ENCODE measurements around the gene RSL1D1. TPM values are rescaled to one million over a fixed set of nuclear protein-coding genes. Genes with fewer than 3 reads are reported as not detected.

RSL1D1 gene
- total RNA-seq, 2 experiments from 2014 or later, result 146 to 157 TPM

DNA sequence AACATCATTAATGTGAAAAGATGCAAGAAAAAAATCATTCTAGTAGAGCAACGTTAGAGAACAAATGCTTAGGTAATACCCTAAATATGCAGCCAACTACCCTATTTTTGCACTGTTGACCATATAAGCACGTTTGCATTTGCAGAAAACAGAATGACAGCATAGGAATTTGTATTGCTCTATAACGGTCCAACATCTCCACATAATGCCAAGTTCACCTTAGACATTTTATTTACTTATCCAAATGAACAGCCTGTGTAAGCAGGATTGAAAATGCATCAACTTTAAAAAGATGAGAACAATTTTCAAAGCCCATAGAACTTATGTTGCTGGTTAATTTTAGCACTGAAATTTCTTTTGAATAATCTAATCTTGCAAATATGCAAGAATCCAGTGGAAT, 19.1 kb upstream of the RSL1D1 start:
- CTCF ChIA-PET, result no interaction called here

DNA sequence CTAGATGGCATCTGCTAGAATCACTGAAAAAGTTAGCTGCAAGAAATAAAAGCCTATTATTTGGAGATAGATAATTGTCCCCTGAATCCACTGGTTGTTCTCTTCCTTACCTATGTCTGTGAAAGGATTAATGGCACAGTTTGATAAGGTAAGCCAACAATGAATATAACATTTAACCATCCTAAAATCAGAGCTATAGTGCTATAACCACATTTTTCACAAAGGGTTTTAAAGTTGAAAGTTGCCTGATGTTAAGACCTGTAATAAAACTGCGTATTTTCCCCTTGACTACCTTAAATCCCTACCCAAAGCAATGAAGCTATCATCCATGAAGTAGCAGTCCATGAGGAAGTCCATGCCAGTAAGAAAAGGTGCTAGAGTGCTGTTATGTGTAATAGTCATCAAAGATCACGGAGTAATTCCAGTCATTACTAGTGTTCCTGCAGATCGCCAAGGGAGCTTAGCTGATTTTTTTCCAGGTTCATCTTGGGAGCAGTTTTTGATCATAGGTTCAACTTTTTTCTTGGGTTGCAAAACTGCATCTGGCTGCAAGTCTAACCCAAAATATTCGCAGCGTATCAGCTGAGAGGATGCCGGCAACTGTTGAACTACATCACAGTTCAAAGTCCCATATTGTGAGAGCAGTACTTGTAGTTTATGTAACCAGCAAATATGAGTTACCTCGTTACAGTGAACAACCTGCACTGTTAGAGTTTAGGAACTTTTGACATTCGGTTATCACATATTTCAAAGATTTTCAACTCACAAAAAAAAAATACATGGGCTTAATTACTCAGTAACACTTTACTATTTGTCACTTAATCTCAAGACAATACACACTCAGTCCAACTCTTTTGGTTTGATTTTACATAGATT, 18.2 kb upstream of the RSL1D1 start:
- CTCF ChIA-PET, result interaction anchor here (0.6 kb wide), 1 partner anchor 145 kb away, joined by 3 read pairs; no protein-coding TSS in a partner anchor

More for the DNA sequence above, 19.1 kb upstream of the RSL1D1 start:
- Mint-ChIP-seq H3K36me3 (ENCODE audit: low read depth) (peaks cover 40% of the 10 kb centered on the region), H3K27ac (no peak overlapping the region), H3K27me3 (no peaks in the 10 kb centered on the region), H3K4me3 (no peak overlapping the region), H3K9me3 (no peaks in the 10 kb centered on the region), H3K4me1 (no peaks in the 10 kb centered on the region)
- POLR2A ChIA-PET, result no interaction called here
- DNase-seq, result no peak

DNA sequence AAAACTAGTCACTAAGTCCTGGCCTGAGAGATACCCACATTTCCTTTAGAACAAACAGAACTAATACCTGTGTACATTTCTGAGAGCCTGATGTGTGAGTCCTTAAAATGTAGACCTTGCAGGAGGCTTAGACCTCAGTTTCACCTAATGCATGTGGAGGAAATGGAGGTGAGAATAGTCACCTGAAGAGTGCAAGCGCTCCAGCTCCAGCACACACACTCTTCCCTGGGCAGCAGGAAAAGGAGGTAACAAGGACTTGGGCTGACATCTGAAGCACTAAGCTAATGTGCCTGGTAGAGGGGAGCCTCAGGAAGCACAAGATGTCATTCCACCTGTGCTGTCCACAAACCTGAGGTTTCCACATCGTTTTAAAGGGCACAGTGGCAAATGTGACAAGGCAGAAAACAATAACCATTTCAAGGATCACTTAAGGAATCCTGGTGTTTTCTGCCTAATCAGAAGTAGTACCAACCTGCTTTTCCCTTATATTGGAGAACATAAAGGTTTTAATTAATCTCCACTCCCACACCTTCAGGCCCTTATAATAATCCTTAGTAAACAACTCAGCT, 17.2 kb upstream of the RSL1D1 start:
- Mint-ChIP-seq H3K27ac (peak overlapping the region; percentile 26), H3K4me1 (no peaks in the 10 kb centered on the region), H3K36me3 (ENCODE audit: low read depth) (peaks cover 27% of the 10 kb centered on the region), H3K4me3 (no peak overlapping the region), H3K27me3 (no peaks in the 10 kb centered on the region), H3K9me3 (no peaks in the 10 kb centered on the region)
- ChIA-PET CTCF (no interaction called here), POLR2A (no interaction called here)
- no peak for DNase-seq

More for the DNA sequence above, 18.2 kb upstream of the RSL1D1 start:
- DNase-seq, result no peak
- H3K4me1 Mint-ChIP-seq, result no peaks in the 10 kb centered on the region
- H3K27ac Mint-ChIP-seq, result no peak overlapping the region
- peaks cover 32% of the 10 kb centered on the region for H3K36me3 Mint-ChIP-seq (ENCODE audit: low read depth)
- H3K27me3 Mint-ChIP-seq, result no peaks in the 10 kb centered on the region
- POLR2A ChIA-PET, result no interaction called here
- H3K9me3 Mint-ChIP-seq, result no peaks in the 10 kb centered on the region
- no peak overlapping the region for H3K4me3 Mint-ChIP-seq

DNA sequence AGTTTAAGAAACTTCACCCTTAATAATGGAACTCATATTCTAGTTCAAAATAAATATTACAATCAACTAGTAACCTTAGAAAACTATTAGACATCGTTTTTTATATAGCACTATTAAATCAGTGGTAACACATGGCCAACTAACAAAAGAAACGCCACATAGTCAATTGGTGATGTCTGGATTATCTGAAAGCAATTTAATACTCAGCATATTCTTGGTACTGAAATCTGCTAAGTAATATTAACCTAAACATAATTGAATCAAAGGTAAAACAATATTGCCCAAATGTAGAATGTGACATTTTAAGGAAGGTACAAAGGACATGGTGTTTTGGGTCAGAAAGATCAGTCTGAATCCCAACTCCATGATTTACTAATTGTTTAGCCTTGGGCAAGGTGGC, 11.1 kb upstream of the RSL1D1 start:
- no peak overlapping the region for H3K27ac Mint-ChIP-seq
- peaks cover 3% of the 10 kb centered on the region for H3K4me1 Mint-ChIP-seq
- peaks cover 4% of the 10 kb centered on the region for H3K36me3 Mint-ChIP-seq (ENCODE audit: low read depth)
- H3K9me3 Mint-ChIP-seq, result no peaks in the 10 kb centered on the region
- DNase-seq, result no peak
- ChIA-PET POLR2A (no interaction called here), CTCF (no interaction called here)
- no peak overlapping the region for H3K4me3 Mint-ChIP-seq
- H3K27me3 Mint-ChIP-seq, result no peaks in the 10 kb centered on the region

DNA sequence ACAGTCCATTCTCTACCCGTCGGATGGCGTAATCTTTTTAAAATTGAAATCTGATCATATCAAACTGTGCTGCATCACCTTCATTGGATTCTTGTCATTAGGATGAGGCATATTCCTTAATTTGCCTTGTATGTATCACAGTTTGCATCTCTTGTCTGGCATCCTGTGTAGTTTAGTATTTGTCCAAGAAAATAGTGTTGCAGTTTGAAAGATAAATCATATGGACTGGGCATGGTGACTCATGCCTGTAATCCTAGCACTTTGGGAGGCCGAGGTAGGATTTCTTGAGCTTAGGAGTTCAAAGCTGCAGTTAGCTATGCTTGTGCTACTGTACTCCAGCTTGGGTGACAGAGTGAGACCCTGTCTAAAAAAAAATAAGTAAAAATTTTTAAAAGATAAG, 5.8 kb upstream of the RSL1D1 start:
- no peak for DNase-seq
- Mint-ChIP-seq H3K27me3 (no peaks in the 10 kb centered on the region), H3K27ac (no peak overlapping the region), H3K9me3 (no peaks in the 10 kb centered on the region), H3K4me3 (no peak overlapping the region), H3K4me1 (peaks cover 36% of the 10 kb centered on the region), H3K36me3 (ENCODE audit: low read depth) (peaks cover 16% of the 10 kb centered on the region)
- POLR2A ChIA-PET, result no interaction called here
- CTCF ChIA-PET, result interaction anchor here (1.0 kb wide), 1 partner anchor 41 kb away, joined by 3 read pairs; no protein-coding TSS in a partner anchor

DNA sequence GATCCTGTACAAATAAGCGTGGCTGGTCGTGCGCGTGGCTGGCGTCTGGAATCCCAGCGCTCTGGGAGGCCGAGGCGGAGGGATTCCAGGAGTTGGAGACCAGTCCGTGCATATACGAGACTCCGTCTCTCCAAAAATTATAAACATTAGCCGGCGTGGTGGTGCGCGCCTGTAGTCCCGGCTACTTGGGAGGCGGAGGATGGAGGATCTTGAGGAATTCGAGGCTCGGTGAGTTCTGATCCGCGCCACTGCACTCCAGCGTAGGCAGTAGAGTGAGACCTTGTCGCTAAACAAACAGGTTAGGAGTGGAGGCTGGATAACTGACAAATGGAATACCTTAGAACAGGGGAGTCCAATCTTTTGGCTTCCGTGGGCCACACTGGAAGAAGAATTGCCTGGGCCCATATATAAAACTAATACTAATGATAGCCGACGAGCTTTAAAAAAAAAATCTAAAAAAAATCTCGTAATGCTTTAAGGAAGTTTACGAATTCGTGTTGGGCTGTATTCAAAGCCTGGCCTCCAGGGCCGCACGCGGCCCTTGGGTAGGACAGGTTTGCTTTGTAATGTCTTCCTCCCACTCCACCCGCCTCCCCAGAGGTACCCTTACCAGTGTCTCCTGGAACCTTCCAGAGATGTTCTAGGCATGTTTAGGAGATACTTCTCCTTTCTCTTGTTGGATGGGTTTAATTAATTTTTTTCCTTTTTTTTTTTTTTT, 909 bp upstream of the RSL1D1 start:
- ChIA-PET CTCF (interaction anchor here (0.6 to 2.8 kb wide), 3 partner anchors 55 to 320 kb away, joined by 3 to 12 read pairs (median 9); partner anchors contain the start of gene ZC3H7A), POLR2A (interaction anchor here (0.7 to 2.3 kb wide), 13 partner anchors 12 to 907 kb away, joined by 3 to 31 read pairs (median 4); partner anchors contain the start of genes CLEC16A, GSPT1, LITAF and SNX29)
- Mint-ChIP-seq H3K27me3 (no peaks in the 10 kb centered on the region), H3K36me3 (ENCODE audit: low read depth) (peaks cover 48% of the 10 kb centered on the region), H3K4me1 (peaks cover 65% of the 10 kb centered on the region), H3K4me3 (peak overlapping the region; percentile 97), H3K27ac (peak overlapping the region; percentile 90), H3K9me3 (no peaks in the 10 kb centered on the region)
- no peak for DNase-seq

DNA sequence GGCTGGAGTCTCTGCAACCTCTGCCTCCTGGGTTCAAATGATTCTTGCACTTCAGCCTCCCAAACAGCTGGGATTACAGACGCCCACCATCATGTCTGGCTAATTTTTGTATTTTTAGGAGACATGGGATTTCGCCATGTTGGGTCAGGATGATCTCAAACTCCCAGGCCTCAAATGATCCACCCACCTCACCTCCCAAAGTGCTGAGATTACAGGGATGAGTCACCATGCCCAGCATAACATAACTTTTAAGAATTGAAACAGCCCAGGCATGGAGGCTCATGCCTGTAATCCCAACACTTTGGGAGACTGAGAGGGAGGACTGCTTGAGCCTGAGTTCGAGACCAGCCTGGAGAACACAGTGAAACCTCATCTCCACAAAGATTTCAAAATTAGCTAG, 2.5 kb downstream of the RSL1D1 start:
- Mint-ChIP-seq H3K4me1 (peaks cover 42% of the 10 kb centered on the region), H3K27me3 (no peaks in the 10 kb centered on the region), H3K9me3 (no peaks in the 10 kb centered on the region), H3K27ac (no peak overlapping the region), H3K4me3 (peak overlapping the region; percentile 37), H3K36me3 (ENCODE audit: low read depth) (peaks cover 62% of the 10 kb centered on the region)
- CTCF ChIA-PET, result interaction anchor here (0.6 to 3.6 kb wide), 2 partner anchors 51 to 308 kb away, joined by 3 to 10 read pairs; partner anchors contain the start of gene ZC3H7A
- DNase-seq, result no peak
- POLR2A ChIA-PET, result interaction anchor here (1.3 to 2.8 kb wide), 2 partner anchors 52 to 107 kb away, joined by 6 to 9 read pairs; partner anchors contain the start of genes TXNDC11 and ZC3H7A

DNA sequence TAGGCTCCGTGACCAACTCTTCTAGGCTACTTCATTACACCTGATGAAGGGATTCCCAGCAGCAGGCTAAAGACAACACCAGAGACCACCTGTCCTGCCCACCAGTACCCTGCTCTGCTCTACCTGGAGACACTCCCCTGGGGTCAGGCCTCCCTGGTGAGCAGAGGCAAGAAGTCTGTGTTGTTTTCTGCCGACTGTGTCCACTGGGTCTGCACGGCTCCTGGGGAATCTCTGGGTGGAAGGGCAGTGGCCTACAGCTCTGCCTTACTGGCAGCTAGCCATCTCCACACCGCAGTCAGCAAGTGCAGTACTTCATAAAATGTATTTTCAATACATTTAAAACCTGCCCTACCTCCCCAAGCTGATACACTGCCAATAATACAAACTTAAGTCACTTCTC, 6.8 kb downstream of the RSL1D1 start:
- Mint-ChIP-seq H3K4me1 (peaks cover 18% of the 10 kb centered on the region), H3K4me3 (no peak overlapping the region), H3K27me3 (no peaks in the 10 kb centered on the region), H3K36me3 (ENCODE audit: low read depth) (peaks cover 69% of the 10 kb centered on the region), H3K9me3 (no peaks in the 10 kb centered on the region), H3K27ac (no peak overlapping the region)
- DNase-seq, result no peak
- CTCF ChIA-PET, result interaction anchor here (1.0 kb wide), 1 partner anchor 47 kb away, joined by 3 read pairs; the partner anchor contains the start of gene ZC3H7A
- POLR2A ChIA-PET, result no interaction called here

DNA sequence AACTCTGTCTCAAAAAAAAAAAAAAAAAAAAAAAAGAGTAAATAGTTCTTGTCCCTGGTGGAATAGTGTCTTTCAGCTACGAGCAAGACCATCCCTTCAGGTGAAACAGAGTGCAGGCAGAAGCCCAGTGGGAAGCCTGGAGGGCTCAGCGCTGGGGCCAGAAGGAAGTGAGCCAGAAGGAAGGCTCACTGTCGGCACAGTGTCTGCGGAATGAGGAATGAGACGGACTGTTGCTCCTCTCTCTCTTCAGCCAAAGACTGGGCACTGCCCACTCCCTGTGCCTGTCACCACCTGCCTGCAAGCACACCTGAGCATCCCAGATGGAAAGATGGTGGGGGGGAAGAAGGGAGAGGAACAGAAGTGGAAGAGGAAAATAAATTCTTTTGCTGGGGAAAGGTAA, 7.5 kb downstream of the RSL1D1 start:
- CTCF ChIA-PET, result no interaction called here
- H3K27me3 Mint-ChIP-seq, result no peaks in the 10 kb centered on the region
- DNase-seq, result no peak
- POLR2A ChIA-PET, result no interaction called here
- peaks cover 69% of the 10 kb centered on the region for H3K36me3 Mint-ChIP-seq (ENCODE audit: low read depth)
- no peak overlapping the region for H3K4me3 Mint-ChIP-seq
- no peaks in the 10 kb centered on the region for H3K9me3 Mint-ChIP-seq
- H3K27ac Mint-ChIP-seq, result no peak overlapping the region
- peaks cover 12% of the 10 kb centered on the region for H3K4me1 Mint-ChIP-seq

DNA sequence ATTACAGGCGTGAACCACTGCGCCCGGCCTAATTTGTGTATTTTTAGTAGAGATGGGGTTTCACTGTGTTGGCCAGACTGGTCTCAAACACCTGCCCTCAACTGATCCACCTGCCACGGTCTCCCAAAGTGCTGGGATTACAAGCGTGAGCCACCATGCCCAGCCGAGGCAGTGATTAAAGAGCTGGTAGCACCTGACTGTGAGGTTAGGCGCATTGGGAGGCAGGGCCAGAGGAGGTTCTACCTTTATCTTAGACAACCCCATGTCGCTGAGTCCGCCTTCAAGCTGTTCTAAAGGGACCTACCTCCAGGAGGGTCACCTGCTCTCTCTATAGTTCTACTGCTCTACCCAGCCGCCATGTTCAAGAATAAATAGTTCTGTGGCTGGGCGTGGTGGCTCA, 8.1 kb downstream of the RSL1D1 start:
- H3K4me1 Mint-ChIP-seq, result peaks cover 7% of the 10 kb centered on the region
- POLR2A ChIA-PET, result no interaction called here
- H3K27ac Mint-ChIP-seq, result no peak overlapping the region
- H3K27me3 Mint-ChIP-seq, result no peaks in the 10 kb centered on the region
- DNase-seq, result no peak
- CTCF ChIA-PET, result interaction anchor here (1.0 kb wide), 1 partner anchor 70 kb away, joined by 4 read pairs; no protein-coding TSS in a partner anchor
- H3K9me3 Mint-ChIP-seq, result no peaks in the 10 kb centered on the region
- no peak overlapping the region for H3K4me3 Mint-ChIP-seq
- peaks cover 65% of the 10 kb centered on the region for H3K36me3 Mint-ChIP-seq (ENCODE audit: low read depth)

DNA sequence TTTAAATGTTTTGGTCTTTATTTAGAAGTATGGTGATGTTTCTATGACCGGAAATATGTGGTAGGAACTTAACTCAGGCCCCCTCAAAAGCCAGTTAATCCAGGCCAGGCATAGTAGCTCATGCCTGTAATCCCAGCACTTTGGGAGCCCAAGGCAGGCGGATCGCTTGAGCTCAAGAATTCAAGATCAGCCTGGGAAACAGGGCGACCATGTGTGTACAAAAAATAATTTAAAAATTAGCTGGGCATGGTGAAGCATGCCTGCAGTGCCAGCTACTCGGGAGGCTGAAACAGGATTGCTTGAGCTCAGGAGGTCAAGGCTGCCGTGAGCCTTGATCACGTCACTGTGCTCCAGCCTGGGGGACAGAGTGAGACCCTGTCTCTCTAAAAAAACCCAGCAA, 10.3 kb downstream of the RSL1D1 start:
- ChIA-PET POLR2A (interaction anchor here (0.7 to 1.2 kb wide), 3 partner anchors 9 to 43 kb away, joined by 3 to 9 read pairs (median 6); partner anchors contain the start of genes RSL1D1 and ZC3H7A), CTCF (interaction anchor here (0.6 to 1.4 kb wide), 3 partner anchors 9 to 44 kb away, joined by 3 to 5 read pairs (median 3); no protein-coding TSS in a partner anchor)
- Mint-ChIP-seq H3K4me1 (no peaks in the 10 kb centered on the region), H3K27me3 (no peaks in the 10 kb centered on the region), H3K36me3 (ENCODE audit: low read depth) (peaks cover 63% of the 10 kb centered on the region), H3K9me3 (no peaks in the 10 kb centered on the region), H3K27ac (no peak overlapping the region), H3K4me3 (no peak overlapping the region)
- no peak for DNase-seq

DNA sequence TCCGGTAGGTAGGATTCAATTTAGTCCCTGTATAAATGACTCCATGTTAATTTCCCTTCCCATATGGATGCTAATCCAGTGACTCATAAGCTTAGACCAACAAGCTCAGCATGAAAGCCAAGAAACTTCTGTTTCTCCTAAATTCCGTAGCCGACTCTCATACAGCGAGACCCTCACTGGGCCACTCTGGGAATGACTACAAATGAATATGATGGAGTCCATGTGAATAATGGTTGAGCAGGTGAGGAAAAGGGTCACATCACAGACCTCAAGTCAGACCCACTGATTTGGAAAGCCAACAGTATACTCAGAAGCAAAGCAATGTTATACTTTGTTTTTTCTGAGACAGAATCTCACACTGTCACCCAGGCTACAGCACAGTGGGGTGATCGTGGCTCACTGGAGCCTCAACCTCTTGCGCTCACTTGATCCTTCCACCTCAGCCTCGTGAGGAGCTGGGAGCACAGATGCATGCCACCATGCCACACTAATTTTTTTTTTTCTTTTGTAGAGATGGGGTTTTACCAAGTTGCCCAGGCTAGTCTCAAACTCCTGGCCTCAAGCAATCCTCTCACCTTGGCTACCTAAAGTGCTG, 14.6 kb downstream of the RSL1D1 start:
- no peaks in the 10 kb centered on the region for H3K27me3 Mint-ChIP-seq
- ChIA-PET POLR2A (interaction anchor here (1.1 kb wide), 1 partner anchor 8 kb away, joined by 3 read pairs; no protein-coding TSS in a partner anchor), CTCF (no interaction called here)

More for the DNA sequence above, 14.6 kb downstream of the RSL1D1 start:
- Mint-ChIP-seq H3K9me3 (no peaks in the 10 kb centered on the region), H3K4me3 (no peak overlapping the region), H3K27ac (no peak overlapping the region), H3K4me1 (no peaks in the 10 kb centered on the region), H3K36me3 (ENCODE audit: low read depth) (peaks cover 42% of the 10 kb centered on the region)
- DNase-seq, result no peak

Measured in activated CD4-positive, alpha-beta memory T cell treated with anti-CD3 and anti-CD28 coated beads, Interleukin-2, amount 10 ng/mL, durations not matched to agents 7 days and 5 days (primary cell).